ENCODE data around the gene SMOC1. TPM values are rescaled to one million over a fixed set of nuclear protein-coding genes. Genes with fewer than 3 reads are reported as not detected.

The SMOC1 gene
- total and polyA plus RNA-seq, 2 of the 8 experiments (the other 6 are each of a cell fraction or from before 2014, with no cell fraction given), result 1.6 to 2.4 TPM

DNA sequence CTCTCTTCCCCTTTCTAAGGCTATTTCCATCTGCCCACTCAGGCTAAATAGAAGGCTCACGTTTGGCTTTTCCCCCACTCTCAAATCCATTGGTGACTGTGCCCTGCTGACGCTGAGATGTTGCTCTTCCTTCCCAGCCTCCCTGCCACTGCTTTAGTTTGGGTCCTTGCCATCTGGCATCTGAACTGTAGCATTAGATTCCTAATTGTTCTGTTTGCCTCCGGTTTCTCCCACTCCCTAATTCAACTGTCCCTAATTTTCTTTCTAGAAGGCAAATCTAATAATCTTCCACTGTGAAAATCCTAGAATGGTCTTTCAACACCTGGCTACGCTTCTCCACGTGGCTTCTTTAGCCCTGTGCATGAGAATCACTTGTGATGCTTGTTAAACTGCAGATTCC, 37.6 kb upstream of the SMOC1 start:
- Histone ChIP-seq H4K5ac (ENCODE audit: insufficient read length, low read depth, low read length) (no peak overlapping the region), H2AK5ac (ENCODE audit: low read depth, low read length) (no peak overlapping the region), H4K8ac (ENCODE audit: extremely low read depth, insufficient read depth, low read length) (no peak overlapping the region), H3K9me3 (ENCODE audit: insufficient read depth in 2 of 2, low read depth in 1 of 2, low read length in 1 of 2) (no peaks in the 10 kb centered on the region), H3K4me1 (replicated peaks in 1 of 4; ENCODE audit: control insufficient read depth in 3 of 4, insufficient read depth in 4 of 4, low read length in 3 of 4) (peaks cover 2 to 13% (median 8%) of the 10 kb centered on the region in 4 experiments), H4K91ac (replicated peaks; ENCODE audit: insufficient read length, low read length) (no peak overlapping the region), H3K27ac (ENCODE audit: low read depth, low read length) (no peak overlapping the region), H2BK12ac (ENCODE audit: low read depth, low read length) (no peak overlapping the region), H2BK120ac (replicated peaks; ENCODE audit: low read depth, low read length) (no peak overlapping the region), H3K4me2 (ENCODE audit: insufficient read depth in 1 of 2, low read depth in 2 of 2, low read length in 2 of 2) (no peak overlapping the region), H3K79me1 (ENCODE audit: low read depth, low read length) (no peaks in the 10 kb centered on the region; the same call in 1 of the 2 replicates), H3K18ac (ENCODE audit: extremely low read depth, low read length) (no peak overlapping the region), H3K36me3 (ENCODE audit: control insufficient read depth in 2 of 4, insufficient read depth in 4 of 4, low read length in 3 of 4) (no peaks in the 10 kb centered on the region), H3K23me2 (ENCODE audit: low read depth, low read length) (peaks cover 6% of the 10 kb centered on the region), H2BK20ac (ENCODE audit: low read length) (no peak overlapping the region), H3K79me2 (ENCODE audit: control insufficient read depth in 1 of 2, insufficient read depth in 2 of 2, low read length in 2 of 2) (no peaks in the 10 kb centered on the region), H2BK15ac (ENCODE audit: low read length) (no peak overlapping the region), H2BK5ac (ENCODE audit: low read depth, low read length) (no peak overlapping the region), H3K9ac (replicated peaks in 1 of 4; ENCODE audit: extremely low read depth in 1 of 4, low read depth in 3 of 4, low read length in 3 of 4) (no peak overlapping the region), H2AFZ (ENCODE audit: low read length) (peak overlapping the region; percentile 95; the same call in 1 of the 2 replicates), H3K14ac (ENCODE audit: insufficient read length) (no peak overlapping the region), H4K20me1 (replicated peaks in 1 of 2; ENCODE audit: control insufficient read depth in 1 of 2, insufficient read depth in 2 of 2, low read length in 2 of 2) (peaks cover 0 to 4% of the 10 kb centered on the region in 2 experiments), H3K23ac (ENCODE audit: insufficient read length) (no peak overlapping the region), H3K4ac (replicated peaks; ENCODE audit: insufficient read length, low read depth, low read length) (no peak overlapping the region), H3K27me3 (replicated peaks in 1 of 4; ENCODE audit: control insufficient read depth in 3 of 4, extremely low read depth in 1 of 4, insufficient read depth in 3 of 4, low read length in 3 of 4) (no peaks in the 10 kb centered on the region), H3K56ac (replicated peaks; ENCODE audit: insufficient read length, low read depth, low read length) (no peak overlapping the region), H3K4me3 (ENCODE audit: extremely low read depth in 1 of 4, insufficient read depth in 2 of 4, low read depth in 3 of 4, low read length in 4 of 4) (no peak overlapping the region)
- CTCF ChIA-PET (ENCODE audit: partially characterized antibody), result no interaction called here
- POLR2A ChIA-PET (ENCODE audit: partially characterized antibody), result no interaction called here
- DNase-seq (ENCODE audit: low read depth in 1 of 2, low spot score in 2 of 2), result no peak
- whole genome bisulfite sequencing, 2 experiments (ENCODE audit: extremely low coverage in 1 of 2, insufficient coverage in 1 of 2, insufficient read length in 1 of 2, insufficient replicate concordance in 2 of 2, low coverage in 1 of 2, low lambda C conversion rate in 2 of 2, missing lambda C conversion rate in 1 of 2), result 66% methylated on average over 5 of the region's 5 CpGs; no CpG with 5 or more reads in 1 of the 2 experiments
- FAIRE-seq, result no peak
- TF ChIP-seq TCF12 (IDR thresholded peaks at IDR 0.05; ENCODE audit: low read depth, low read length), result no peak
- TF ChIP-seq NRF1 (IDR thresholded peaks at IDR 0.05; ENCODE audit: low read depth, low read length), result no peak
- TF ChIP-seq HDAC2 (IDR thresholded peaks at IDR 0.05; ENCODE audit: borderline replicate concordance in 1 of 2, low read depth in 2 of 2, low read length in 2 of 2), result no peak
- no peak for TF ChIP-seq SAP30 (IDR thresholded peaks at IDR 0.05; ENCODE audit: insufficient read depth, insufficient replicate concordance, low read length)
- TF ChIP-seq CTBP2 (IDR thresholded peaks at IDR 0.05; ENCODE audit: borderline replicate concordance, insufficient read depth, insufficient read length, low read length), result no peak
- TF ChIP-seq BACH1 (IDR thresholded peaks at IDR 0.05; ENCODE audit: low read length), result no peak
- no peak for TF ChIP-seq TAF7 (optimal IDR thresholded peaks at IDR 0.05; ENCODE audit: borderline replicate concordance, low read depth, low read length)
- no peak for TF ChIP-seq POU5F1 (IDR thresholded peaks at IDR 0.05; ENCODE audit: low read depth, low read length)
- TF ChIP-seq CBX8 (IDR thresholded peaks at IDR 0.05; ENCODE audit: borderline replicate concordance, low read depth, low read length), result no peak
- TF ChIP-seq NANOG (IDR thresholded peaks at IDR 0.05; ENCODE audit: insufficient read depth, low read depth, low read length, poor library complexity, severe bottlenecking), result no peak
- no peak for TF ChIP-seq EZH2 (IDR thresholded peaks at IDR 0.05; ENCODE audit: low read depth, low read length, severe bottlenecking)
- no peak for TF ChIP-seq EGR1 (IDR thresholded peaks at IDR 0.05; ENCODE audit: borderline replicate concordance, low read depth, low read length)
- no peak for TF ChIP-seq RFX5 (IDR thresholded peaks at IDR 0.05; ENCODE audit: borderline replicate concordance, low read depth, low read length)
- no peak for TF ChIP-seq SIN3A (conservative IDR thresholded peaks at IDR 0.05 in 1 of 2, IDR thresholded peaks at IDR 0.05 in 1 of 2; ENCODE audit: low read depth in 1 of 2, low read length in 2 of 2)

Data from H1 (cell line).